Measurements from ENCODE around the gene IGFALS. TPM values are rescaled to one million over a fixed set of nuclear protein-coding genes. Genes with fewer than 3 reads are reported as not detected.

IGFALS gene
- total RNA-seq, 1 experiment from 2014 or later = not detected

DNA sequence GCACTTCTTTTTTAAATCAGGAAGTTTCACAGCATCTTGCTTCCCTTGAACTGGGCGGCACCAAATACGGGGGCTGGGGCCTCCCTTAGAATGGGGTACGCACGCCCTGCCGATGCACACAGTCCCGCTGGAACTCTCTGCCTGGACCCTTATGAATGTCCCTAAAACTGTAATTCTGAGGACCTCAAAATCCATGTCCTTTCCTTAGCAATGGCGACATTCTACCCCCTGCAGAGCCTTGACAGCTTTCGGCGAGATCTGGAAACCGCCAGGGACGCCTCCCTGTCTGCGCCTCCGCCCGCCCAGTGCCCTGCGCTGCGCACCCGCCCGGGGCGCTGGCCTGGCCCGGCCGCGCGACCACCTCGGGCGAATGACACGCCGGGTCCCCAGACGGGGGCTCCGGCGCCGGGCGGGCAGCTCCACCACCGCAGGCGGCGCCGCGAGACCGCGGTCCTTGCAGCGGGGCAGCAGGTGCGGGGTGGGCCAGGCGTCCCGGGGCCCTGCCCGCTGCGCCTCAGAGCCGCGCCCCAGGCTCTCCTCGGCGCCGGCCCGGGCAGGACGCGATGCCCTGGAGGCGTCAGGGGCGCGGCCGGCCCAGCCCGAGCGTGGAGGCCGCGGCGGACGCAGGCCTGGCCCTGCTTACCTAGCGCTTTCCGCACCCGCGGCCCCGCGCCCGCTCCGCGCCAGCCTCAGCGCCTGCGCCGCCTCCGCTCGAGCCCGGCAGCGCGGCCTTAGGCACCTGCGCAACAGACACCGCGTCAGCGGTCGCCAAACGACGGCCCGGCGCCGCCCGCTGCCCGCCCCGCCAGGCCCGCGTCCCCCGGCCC lies 32.6 kb upstream of the IGFALS start:
- TF ChIP-seq CTCF (IDR thresholded peaks at IDR 0.05; ENCODE audit: unreplicated experiment) = no peak
- no TSS peak for BruUV-seq (replicated peaks)
- Mint-ChIP-seq H3K27me3 (ENCODE audit: unreplicated experiment) (no peaks in the 10 kb centered on the region), H3K36me3 (ENCODE audit: insufficient read depth, unreplicated experiment) (peaks cover 41% of the 10 kb centered on the region), H3K9me3 (ENCODE audit: low read depth, unreplicated experiment) (no peaks in the 10 kb centered on the region), H3K27ac (ENCODE audit: unreplicated experiment) (peak overlapping the region; percentile 91), H3K4me3 (ENCODE audit: low read depth, unreplicated experiment) (peak overlapping the region; percentile 97), H3K4me1 (ENCODE audit: low read depth, unreplicated experiment) (no peaks in the 10 kb centered on the region)
- intact Hi-C loops (cut with micrococcal nuclease; ENCODE audit: unreplicated experiment) = no loop called here
- peak; percentile 68 for DNase-seq
- CTCF ChIA-PET = interaction anchor here (1.0 kb wide), 1 partner anchor 139 kb away, joined by 3 read pairs; the partner anchor contains the start of gene RPS2

- H3K27ac Mint-ChIP-seq (ENCODE audit: unreplicated experiment) = no peak overlapping the region
- TSS peak; percentile 66 for BruUV-seq (replicated peaks)
Observed at GRCh38 chr16:1825381-1825863, 31.9 kb upstream of the IGFALS start.

DNA sequence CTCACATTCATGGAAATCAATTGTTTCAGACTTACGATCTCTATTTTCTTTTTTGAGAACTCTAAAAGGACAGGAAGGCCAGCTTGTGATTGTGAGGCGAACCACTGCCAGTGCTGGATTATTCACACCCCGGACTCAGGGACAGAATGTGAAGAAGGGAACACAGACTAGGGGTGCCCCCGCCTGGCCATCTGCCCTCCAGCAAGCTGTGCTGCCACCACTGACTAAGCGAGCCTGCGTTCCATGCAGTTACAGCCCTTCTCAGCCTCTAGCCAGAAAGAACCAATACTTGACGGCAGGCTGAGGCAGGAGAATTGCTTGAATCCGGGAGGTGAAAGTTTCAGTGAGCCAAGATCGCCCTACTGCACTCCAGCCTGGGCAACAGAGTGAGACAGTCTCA lies 30.3 kb upstream of the IGFALS start:
- H3K4me1 Mint-ChIP-seq (ENCODE audit: low read depth, unreplicated experiment) = no peaks in the 10 kb centered on the region
- H3K27me3 Mint-ChIP-seq (ENCODE audit: unreplicated experiment) = no peaks in the 10 kb centered on the region
- H3K9me3 Mint-ChIP-seq (ENCODE audit: low read depth, unreplicated experiment) = no peaks in the 10 kb centered on the region
- no peak for TF ChIP-seq CTCF (IDR thresholded peaks at IDR 0.05; ENCODE audit: unreplicated experiment)
- CTCF ChIA-PET = interaction anchor here (0.7 to 1.1 kb wide), 3 partner anchors 41 to 389 kb away, joined by 3 to 4 read pairs (median 4); partner anchors contain the start of genes NUBP2 and SPSB3
- no TSS peak for BruUV-seq (replicated peaks)
- H3K27ac Mint-ChIP-seq (ENCODE audit: unreplicated experiment) = no peak overlapping the region
- H3K4me3 Mint-ChIP-seq (ENCODE audit: low read depth, unreplicated experiment) = no peak overlapping the region
- intact Hi-C loops (cut with micrococcal nuclease; ENCODE audit: unreplicated experiment) = no loop called here
- peak; percentile 60 for DNase-seq
- peaks cover 39% of the 10 kb centered on the region for H3K36me3 Mint-ChIP-seq (ENCODE audit: insufficient read depth, unreplicated experiment)

More at GRCh38 chr16:1825381-1825863, 31.9 kb upstream of the IGFALS start:
- Mint-ChIP-seq H3K9me3 (ENCODE audit: low read depth, unreplicated experiment) (no peaks in the 10 kb centered on the region), H3K4me3 (ENCODE audit: low read depth, unreplicated experiment) (peak overlapping the region; percentile 97), H3K4me1 (ENCODE audit: low read depth, unreplicated experiment) (no peaks in the 10 kb centered on the region), H3K36me3 (ENCODE audit: insufficient read depth, unreplicated experiment) (peaks cover 45% of the 10 kb centered on the region), H3K27me3 (ENCODE audit: unreplicated experiment) (no peaks in the 10 kb centered on the region)
- CTCF ChIA-PET = interaction anchor here (1.0 kb wide), 1 partner anchor 139 kb away, joined by 3 read pairs; the partner anchor contains the start of gene RPS2
- no peak for TF ChIP-seq CTCF (IDR thresholded peaks at IDR 0.05; ENCODE audit: unreplicated experiment)
- no peak for DNase-seq
- intact Hi-C loops (cut with micrococcal nuclease; ENCODE audit: unreplicated experiment) = no loop called here

- Mint-ChIP-seq H3K36me3 (ENCODE audit: insufficient read depth, unreplicated experiment) (peaks cover 36% of the 10 kb centered on the region), H3K4me3 (ENCODE audit: low read depth, unreplicated experiment) (no peak overlapping the region), H3K27me3 (ENCODE audit: unreplicated experiment) (no peaks in the 10 kb centered on the region), H3K27ac (ENCODE audit: unreplicated experiment) (no peak overlapping the region), H3K9me3 (ENCODE audit: low read depth, unreplicated experiment) (no peaks in the 10 kb centered on the region), H3K4me1 (ENCODE audit: low read depth, unreplicated experiment) (no peaks in the 10 kb centered on the region)
- CTCF ChIA-PET = no interaction called here
- no peak for DNase-seq
- BruUV-seq (replicated peaks) = no TSS peak
- TF ChIP-seq CTCF (IDR thresholded peaks at IDR 0.05; ENCODE audit: unreplicated experiment) = no peak
- intact Hi-C loops (cut with micrococcal nuclease; ENCODE audit: unreplicated experiment) = no loop called here
Observed at GRCh38 chr16:1822801-1823200, 29.3 kb upstream of the IGFALS start.

Data from Calu3 (cell line).